GM12878 (cell line): ENCODE measurements around the gene TIMP2. TPM values are rescaled to one million over a fixed set of nuclear protein-coding genes. Genes with fewer than 3 reads are reported as not detected.

ENCODE experiments used
- ATAC-seq: fragments of 200-7000 bp; cut with Tn5 transposase; 3 replicates; pipeline ENCODE4 v1.9.1; 2020; ENCODE audit warnings: mild to moderate bottlenecking, moderate library complexity
- BruUV-seq: library from RNA; stranded (reverse); fragments of 400-500 nt; replicated peaks from 2 replicates; lab custom pipeline; 2021; lab: Mats Ljungman, UMichigan
- CTCF ChIA-PET: fragments of 300-600 bp; sonication (Branson Sonifier 250); formaldehyde crosslinking; extraction: SDS; loops from one replicate; lab custom pipeline; 2021; ENCODE audit warnings: inconsistent platforms; lab: Yijun Ruan, JAX
- POLR2A ChIA-PET: fragments of 350-600 bp; formaldehyde crosslinking; extraction: SDS; loops from one replicate; lab custom pipeline; 2021; ENCODE audit warnings: inconsistent platforms; lab: Charles Lee
- RAD21 ChIA-PET: fragments of 300-600 bp; sonication (Branson Sonifier 250); formaldehyde crosslinking; loops from one replicate; lab custom pipeline; 2023; ENCODE audit warnings: antibody characterized with exemption; ENCODE audit not compliant: unreplicated experiment; lab: Charles Lee
- SMC1A ChIA-PET: fragments of 300-600 bp; sonication (Branson Sonifier 250); formaldehyde crosslinking; loops from one replicate; lab custom pipeline; 2023; ENCODE audit not compliant: unreplicated experiment, uncharacterized antibody; lab: Charles Lee
- DNase-seq: peaks from one replicate; pipeline ENCODE4 v3.0.0-alpha.2; 2011; ENCODE audit warnings: low read depth, low spot score
- FAIRE-seq: peaks from 3 replicates; lab custom pipeline; 2011; peaks lifted over from hg19 to GRCh38; lab: Jason Lieb, UNC
- H2AFZ ChIP-seq: 2 replicates; pipeline ENCODE4 v1.6.0; 2011; ENCODE audit warnings: low read depth, low read length, control low read depth; ENCODE audit not compliant: control insufficient read depth
- H3K27ac ChIP-seq: 2 replicates; pipeline ENCODE4 v1.5.1; 2011; ENCODE audit warnings: control low read depth; ENCODE audit not compliant: control insufficient read depth, insufficient read depth
- H3K27me3 ChIP-seq, 2 experiments: replicated peaks in 1 of 2; 2 replicates each; pipeline versions ENCODE4 v1.6.0 to v1.6.1; 2011; ENCODE audit warnings: low read length in 1 of 2; ENCODE audit not compliant: control insufficient read depth in 2 of 2, insufficient read depth in 2 of 2
- H3K36me3 ChIP-seq, 2 experiments: 2 replicates each; pipeline ENCODE4 v1.5.1; 2011; ENCODE audit warnings: low read length in 1 of 2; ENCODE audit not compliant: control insufficient read depth in 2 of 2, insufficient read depth in 2 of 2
- H3K4me1 ChIP-seq: 2 replicates; pipeline ENCODE4 v1.6.1; 2011; ENCODE audit warnings: mild to moderate bottlenecking, low read length, moderate library complexity, mixed read lengths; ENCODE audit not compliant: control insufficient read depth, insufficient read depth
- H3K4me2 ChIP-seq: 2 replicates; pipeline ENCODE4 v1.6.0; 2011; ENCODE audit warnings: control low read depth; ENCODE audit not compliant: control insufficient read depth, insufficient read depth
- H3K4me3 ChIP-seq: fragments of 200-600 bp; sonication (generic); 2 replicates; pipeline ENCODE4 v1.5.1; 2016
- H3K79me2 ChIP-seq: 2 replicates; pipeline ENCODE4 v1.6.0; 2011; ENCODE audit warnings: low read length; ENCODE audit not compliant: control insufficient read depth, insufficient read depth
- H3K9ac ChIP-seq: 2 replicates; pipeline ENCODE4 v1.8.0; 2011; ENCODE audit warnings: low read length, control low read depth, mixed read lengths; ENCODE audit not compliant: control insufficient read depth, insufficient read depth
- H3K9me3 ChIP-seq: replicated peaks from 3 replicates; pipeline ENCODE4 v1.5.1; 2011; ENCODE audit warnings: mild to moderate bottlenecking, low read length; ENCODE audit not compliant: control insufficient read depth, insufficient read depth
- H4K20me1 ChIP-seq: 2 replicates; pipeline ENCODE4 v1.6.0; 2011; ENCODE audit not compliant: control insufficient read depth, insufficient read depth
- DPF2 ChIP-seq: fragments of 450-650 bp; IDR thresholded peaks from 2 replicates; pipeline ENCODE4 v1.6.1; 2017; ENCODE audit warnings: mild to moderate bottlenecking
- E4F1 ChIP-seq: fragments of 450-650 bp; IDR thresholded peaks from 2 replicates; pipeline ENCODE4 v1.6.1; 2018; ENCODE audit warnings: borderline replicate concordance, mild to moderate bottlenecking; ENCODE audit not compliant: partially characterized antibody
- GABPA ChIP-seq: IDR thresholded peaks from 2 replicates; pipeline ENCODE4 v1.6.1; 2014; ENCODE audit warnings: antibody characterized with exemption, low read depth, mild to moderate bottlenecking, inconsistent platforms
- GATAD2B ChIP-seq: fragments of 450-650 bp; conservative IDR thresholded peaks from 2 replicates; pipeline ENCODE4 v1.6.1; 2017; ENCODE audit warnings: low read depth, mild to moderate bottlenecking, moderate library complexity
- MYB ChIP-seq: fragments of 150-350 bp; IDR thresholded peaks from 2 replicates; pipeline ENCODE4 v1.6.1; 2014; ENCODE audit warnings: mild to moderate bottlenecking, low read depth, low read length, borderline replicate concordance
- MYC ChIP-seq: IDR thresholded peaks from 2 replicates; pipeline ENCODE4 v1.6.1; 2011; ENCODE audit warnings: mild to moderate bottlenecking, low read length, moderate library complexity, inconsistent platforms; ENCODE audit not compliant: insufficient read depth, insufficient replicate concordance, insufficient read length, severe bottlenecking
- NR2F1 ChIP-seq: fragments of 450-650 bp; conservative IDR thresholded peaks from 2 replicates; pipeline ENCODE4 v1.6.1; 2017; ENCODE audit warnings: mild to moderate bottlenecking
- SUZ12 ChIP-seq: fragments of 200-600 bp; sonication (generic); IDR thresholded peaks from one replicate; pipeline ENCODE4 v1.6.1; 2018; ENCODE audit warnings: antibody characterized with exemption, mild to moderate bottlenecking; ENCODE audit not compliant: unreplicated experiment
- ZNF207 ChIP-seq: fragments of 450-650 bp; IDR thresholded peaks from 2 replicates; pipeline ENCODE4 v1.6.1; 2014; ENCODE audit warnings: antibody characterized with exemption, mild to moderate bottlenecking, borderline replicate concordance
- WGBS: methylation state at CpG from one replicate; pipeline ENCODE4 v1.1.6; 2016; ENCODE audit warnings: low lambda C conversion rate; ENCODE audit not compliant: insufficient replicate concordance, insufficient coverage; ENCODE audit errors: missing lambda C conversion rate; 5-methylcytosine and 5-hydroxymethylcytosine counted together
- in situ Hi-C: fragments of 300-500 bp; cut with MboI; formaldehyde crosslinking; loops from 9 replicates; pipeline ENCODE4 v1.14.3; 2018; ENCODE audit warnings: mixed read lengths
- intact Hi-C: fragments of 100-400 bp; cut with micrococcal nuclease; formaldehyde crosslinking; loops from one replicate; pipeline ENCODE4 v1.14.2; 2022; ENCODE audit not compliant: unreplicated experiment
- polyA plus RNA-seq, 11 experiments: library from polyadenylated mRNA; depleted of rRNA in 4 of 11; unstranded in 6 of 11; stranded (reverse) in 5 of 11; fragments of >200 nt; fragmentation: Nextera tagmentation in 4 of 11; fragmentation: Illumina TruSeq in 1 of 11; extraction: Ambion mirVana in 4 of 11; extraction: Trizol in 1 of 11; gene quantifications; 1 replicate in 1 of 11; 2 replicates in 10 of 11; pipeline versions ENCODE4 v1.2.1 to v1.2.3, GENCODE V29; 2011 to 2016; ENCODE audit warnings: inconsistent platforms in 2 of 11, missing spikeins in 2 of 11, low read depth in 1 of 11
- total RNA-seq, 4 experiments: library from RNA; depleted of rRNA in 3 of 4; stranded (reverse); fragments of >200 nt in 3 of 4; fragmentation: Illumina TruSeq in 1 of 4; extraction: Trizol in 1 of 4; gene quantifications; 2 replicates each; pipeline versions ENCODE4 v1.2.1 to v1.2.3, GENCODE V29; 2013 to 2021
- TF ChIP-seq, protein P1 (sequence below): IDR thresholded peaks from 2 replicates; pipeline ENCODE4 v1.6.1; 2012; ENCODE audit warnings: low read depth, low read length, improper control_type of control experiment
- TF ChIP-seq, protein P2 (sequence below): fragments of 450-650 bp; IDR thresholded peaks from 2 replicates; pipeline ENCODE4 v1.6.1; 2017; ENCODE audit warnings: antibody characterized with exemption, mild to moderate bottlenecking, moderate library complexity

Gene TIMP2
- total and polyA plus RNA-seq, 10 of the 15 experiments (the other 5 are each of a cell fraction or from before 2014, with no cell fraction given), result 0.03 to 0.41 (median 0.04) TPM; not detected in 7

DNA sequence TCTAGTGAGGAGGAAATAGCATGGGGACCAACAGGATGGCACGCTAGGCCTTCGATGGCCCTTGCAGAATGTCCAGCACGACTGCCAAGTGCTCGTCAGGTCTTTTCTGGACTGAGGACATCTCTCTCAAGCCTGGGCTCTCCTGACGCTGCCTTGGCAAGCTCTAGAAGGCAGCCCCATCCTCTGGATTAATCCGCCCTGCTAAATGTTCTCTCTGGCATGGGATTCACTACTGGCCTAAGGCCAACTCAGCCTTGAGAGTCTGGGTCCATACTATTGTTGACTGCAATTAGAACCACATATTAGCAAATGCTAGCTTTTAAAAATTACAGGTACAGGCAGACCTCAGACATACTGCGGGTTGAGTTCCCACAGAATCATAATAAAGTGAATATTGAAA lies 19.6 kb downstream of the TIMP2 start:
- Histone ChIP-seq H3K4me3 (no peak overlapping the region), H3K36me3 (no peaks in the 10 kb centered on the region), H3K27ac (no peak overlapping the region), H4K20me1 (no peaks in the 10 kb centered on the region), H3K4me1 (no peaks in the 10 kb centered on the region), H3K79me2 (no peaks in the 10 kb centered on the region), H3K9ac (no peak overlapping the region), H3K4me2 (no peak overlapping the region), H2AFZ (no peak overlapping the region), H3K9me3 (no peaks in the 10 kb centered on the region), H3K27me3 (0 out of 4 replicates have a peak, but pooled peaks cover 0 to 2% of the 10 kb centered on the region in 2 experiments)
- ATAC-seq (no peak), FAIRE-seq (no peak), DNase-seq (no peak)
- intact Hi-C loops, result no loop called here
- ChIA-PET SMC1A (no interaction called here), POLR2A (no interaction called here), RAD21 (no interaction called here), CTCF (interaction anchor here (0.5 to 0.6 kb wide), 2 partner anchors 99 to 1948 kb away, joined by 3 read pairs; no protein-coding TSS in a partner anchor)
- no TSS peak for BruUV-seq
- TF ChIP-seq DPF2, result no peak
- TF ChIP-seq MYC, result no peak
- 20% methylated on average over 7 of the region's 7 CpGs for WGBS
- in situ Hi-C loops, result no loop called here

DNA sequence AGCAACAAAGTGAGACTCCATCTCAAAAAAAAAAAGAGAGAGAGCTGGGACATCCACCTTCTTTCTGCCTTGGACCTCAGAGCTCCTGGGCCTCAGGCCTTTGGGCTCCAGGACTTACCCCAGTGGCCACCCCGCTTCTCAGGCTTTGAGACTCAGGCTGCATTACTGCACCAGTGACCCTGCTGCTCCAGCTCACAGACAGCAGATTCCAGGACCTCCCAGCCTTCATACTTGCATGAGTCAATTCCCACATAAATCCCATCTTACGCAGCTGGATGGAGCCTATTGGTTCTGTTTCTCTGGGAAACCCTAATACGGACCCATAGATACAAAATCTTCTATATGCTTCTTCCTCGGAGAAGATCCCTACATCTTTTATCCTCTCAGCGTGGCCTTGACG lies 20.1 kb downstream of the TIMP2 start:
- no peaks in the 10 kb centered on the region for H3K4me1 ChIP-seq
- H3K9ac ChIP-seq, result no peak overlapping the region
- no peak for ATAC-seq
- WGBS, result 40% methylated on average over 6 of the region's 6 CpGs
- ChIA-PET SMC1A (no interaction called here), POLR2A (no interaction called here), CTCF (interaction anchor here (0.6 to 1.5 kb wide), 2 partner anchors 15 to 1947 kb away, joined by 3 to 4 read pairs; no protein-coding TSS in a partner anchor), RAD21 (no interaction called here)
- DNase-seq, result no peak
- H2AFZ ChIP-seq, result no peak overlapping the region
- no peak overlapping the region for H3K4me3 ChIP-seq
- no peak for FAIRE-seq
- H4K20me1 ChIP-seq, result no peaks in the 10 kb centered on the region
- intact Hi-C loops (no loop called here), in situ Hi-C loops (no loop called here)
- 0 out of 4 replicates have a peak, but pooled peaks cover 0 to 2% of the 10 kb centered on the region in 2 experiments for H3K27me3 ChIP-seq
- no peaks in the 10 kb centered on the region for H3K79me2 ChIP-seq
- H3K27ac ChIP-seq, result no peak overlapping the region
- H3K36me3 ChIP-seq, result no peaks in the 10 kb centered on the region
- H3K4me2 ChIP-seq, result no peak overlapping the region
- no TSS peak for BruUV-seq
- H3K9me3 ChIP-seq, result no peaks in the 10 kb centered on the region
- TF ChIP-seq ZNF207 (no peak), MYB (no peak), E4F1 (no peak), NR2F1 (no peak), GABPA (no peak), SUZ12 (no peak), GATAD2B (no peak)
- TF ChIP-seq, protein P1, sequence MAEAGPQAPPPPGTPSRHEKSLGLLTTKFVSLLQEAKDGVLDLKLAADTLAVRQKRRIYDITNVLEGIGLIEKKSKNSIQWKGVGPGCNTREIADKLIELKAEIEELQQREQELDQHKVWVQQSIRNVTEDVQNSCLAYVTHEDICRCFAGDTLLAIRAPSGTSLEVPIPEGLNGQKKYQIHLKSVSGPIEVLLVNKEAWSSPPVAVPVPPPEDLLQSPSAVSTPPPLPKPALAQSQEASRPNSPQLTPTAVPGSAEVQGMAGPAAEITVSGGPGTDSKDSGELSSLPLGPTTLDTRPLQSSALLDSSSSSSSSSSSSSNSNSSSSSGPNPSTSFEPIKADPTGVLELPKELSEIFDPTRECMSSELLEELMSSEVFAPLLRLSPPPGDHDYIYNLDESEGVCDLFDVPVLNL, result no peak
- TF ChIP-seq, protein P2, sequence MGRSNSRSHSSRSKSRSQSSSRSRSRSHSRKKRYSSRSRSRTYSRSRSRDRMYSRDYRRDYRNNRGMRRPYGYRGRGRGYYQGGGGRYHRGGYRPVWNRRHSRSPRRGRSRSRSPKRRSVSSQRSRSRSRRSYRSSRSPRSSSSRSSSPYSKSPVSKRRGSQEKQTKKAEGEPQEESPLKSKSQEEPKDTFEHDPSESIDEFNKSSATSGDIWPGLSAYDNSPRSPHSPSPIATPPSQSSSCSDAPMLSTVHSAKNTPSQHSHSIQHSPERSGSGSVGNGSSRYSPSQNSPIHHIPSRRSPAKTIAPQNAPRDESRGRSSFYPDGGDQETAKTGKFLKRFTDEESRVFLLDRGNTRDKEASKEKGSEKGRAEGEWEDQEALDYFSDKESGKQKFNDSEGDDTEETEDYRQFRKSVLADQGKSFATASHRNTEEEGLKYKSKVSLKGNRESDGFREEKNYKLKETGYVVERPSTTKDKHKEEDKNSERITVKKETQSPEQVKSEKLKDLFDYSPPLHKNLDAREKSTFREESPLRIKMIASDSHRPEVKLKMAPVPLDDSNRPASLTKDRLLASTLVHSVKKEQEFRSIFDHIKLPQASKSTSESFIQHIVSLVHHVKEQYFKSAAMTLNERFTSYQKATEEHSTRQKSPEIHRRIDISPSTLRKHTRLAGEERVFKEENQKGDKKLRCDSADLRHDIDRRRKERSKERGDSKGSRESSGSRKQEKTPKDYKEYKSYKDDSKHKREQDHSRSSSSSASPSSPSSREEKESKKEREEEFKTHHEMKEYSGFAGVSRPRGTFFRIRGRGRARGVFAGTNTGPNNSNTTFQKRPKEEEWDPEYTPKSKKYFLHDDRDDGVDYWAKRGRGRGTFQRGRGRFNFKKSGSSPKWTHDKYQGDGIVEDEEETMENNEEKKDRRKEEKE, result no peak
